Spleen (tissue), 7 donors: ENCODE results near the gene ALDH2.

Experiments
- CTCF ChIP-seq, 11 experiments: fragments of 200-600 bp in 7 of 11; fragments of 450-650 bp in 4 of 11; sonication (generic) in 4 of 11; IDR thresholded peaks in 8 of 11; conservative IDR thresholded peaks in 3 of 11; 1 replicate in 7 of 11; 2 replicates in 4 of 11; pipeline versions ENCODE4 v1.4.0 to v1.8.0; 2016 to 2021; ENCODE audit warnings: antibody characterized with exemption in 11 of 11, inconsistent platforms in 4 of 11, mild to moderate bottlenecking in 1 of 11
- POLR2AphosphoS5 ChIP-seq, 3 donors: sonication (generic); formaldehyde crosslinking; IDR thresholded peaks; one replicate each; pipeline ENCODE4 v1.5.1; 2017; ENCODE audit warnings: antibody characterized with exemption in 3 of 3
- donor health status: DM: no; HTN: no; CAD: no; lungs with moderate emphysema.
- donor health status: DM: no; HTN: no; CAD: no.
- donor health status: DM: no; HTN: no; CAD: no.

DNA sequence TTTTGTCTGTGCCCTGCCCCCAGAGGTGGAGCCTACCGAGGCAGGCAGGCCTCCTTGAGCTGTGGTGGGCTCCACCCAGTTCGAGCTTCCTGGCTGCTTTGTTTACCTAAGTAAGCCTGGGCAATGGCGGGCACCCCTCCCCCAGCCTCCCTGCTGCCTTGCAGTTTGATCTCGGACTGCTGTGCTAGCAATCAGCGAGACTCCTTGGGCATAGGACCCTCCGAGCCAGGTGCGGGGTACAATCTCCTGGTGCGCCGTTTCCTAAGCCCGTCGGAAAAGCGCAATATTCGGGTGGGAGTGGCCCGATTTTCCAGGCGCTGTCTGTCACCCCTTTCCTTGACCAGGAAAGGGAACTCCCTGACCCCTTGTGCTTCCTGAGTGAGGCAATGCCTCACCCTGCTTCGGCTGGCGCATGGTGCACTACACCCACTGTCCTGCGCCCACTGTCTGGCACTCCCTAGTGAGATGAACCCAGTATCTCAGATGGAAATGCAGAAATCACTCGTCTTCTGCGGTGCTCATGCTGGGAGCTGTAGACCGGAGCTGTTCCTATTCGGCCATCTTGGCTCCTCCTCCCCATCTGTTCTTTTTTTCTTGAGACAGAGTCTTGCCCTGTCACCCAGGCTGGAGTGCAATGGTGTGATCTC, 68.1 kb downstream of the ALDH2 start:
- TF ChIP-seq CTCF (IDR thresholded peaks at IDR 0.05 in 8 of 11, conservative IDR thresholded peaks at IDR 0.05 in 3 of 11) (peak in 1 of 11 experiments; percentile 12), POLR2AphosphoS5 (IDR thresholded peaks at IDR 0.05) (peak in 2 of 3 donors; percentile 40 to 44)
